ENCODE data around the gene MLEC. TPM values are rescaled to one million over a fixed set of nuclear protein-coding genes. Genes with fewer than 3 reads are reported as not detected.

The MLEC gene
- total and polyA plus RNA-seq, 9 of the 15 experiments (the other 6 are each of a cell fraction or from before 2014, with no cell fraction given), result 18.5 to 108 (median 57.8) TPM

GRCh38 chr12:120686690-120687577 is at the start of gene MLEC (continued):
- TF ChIP-seq, protein P1, sequence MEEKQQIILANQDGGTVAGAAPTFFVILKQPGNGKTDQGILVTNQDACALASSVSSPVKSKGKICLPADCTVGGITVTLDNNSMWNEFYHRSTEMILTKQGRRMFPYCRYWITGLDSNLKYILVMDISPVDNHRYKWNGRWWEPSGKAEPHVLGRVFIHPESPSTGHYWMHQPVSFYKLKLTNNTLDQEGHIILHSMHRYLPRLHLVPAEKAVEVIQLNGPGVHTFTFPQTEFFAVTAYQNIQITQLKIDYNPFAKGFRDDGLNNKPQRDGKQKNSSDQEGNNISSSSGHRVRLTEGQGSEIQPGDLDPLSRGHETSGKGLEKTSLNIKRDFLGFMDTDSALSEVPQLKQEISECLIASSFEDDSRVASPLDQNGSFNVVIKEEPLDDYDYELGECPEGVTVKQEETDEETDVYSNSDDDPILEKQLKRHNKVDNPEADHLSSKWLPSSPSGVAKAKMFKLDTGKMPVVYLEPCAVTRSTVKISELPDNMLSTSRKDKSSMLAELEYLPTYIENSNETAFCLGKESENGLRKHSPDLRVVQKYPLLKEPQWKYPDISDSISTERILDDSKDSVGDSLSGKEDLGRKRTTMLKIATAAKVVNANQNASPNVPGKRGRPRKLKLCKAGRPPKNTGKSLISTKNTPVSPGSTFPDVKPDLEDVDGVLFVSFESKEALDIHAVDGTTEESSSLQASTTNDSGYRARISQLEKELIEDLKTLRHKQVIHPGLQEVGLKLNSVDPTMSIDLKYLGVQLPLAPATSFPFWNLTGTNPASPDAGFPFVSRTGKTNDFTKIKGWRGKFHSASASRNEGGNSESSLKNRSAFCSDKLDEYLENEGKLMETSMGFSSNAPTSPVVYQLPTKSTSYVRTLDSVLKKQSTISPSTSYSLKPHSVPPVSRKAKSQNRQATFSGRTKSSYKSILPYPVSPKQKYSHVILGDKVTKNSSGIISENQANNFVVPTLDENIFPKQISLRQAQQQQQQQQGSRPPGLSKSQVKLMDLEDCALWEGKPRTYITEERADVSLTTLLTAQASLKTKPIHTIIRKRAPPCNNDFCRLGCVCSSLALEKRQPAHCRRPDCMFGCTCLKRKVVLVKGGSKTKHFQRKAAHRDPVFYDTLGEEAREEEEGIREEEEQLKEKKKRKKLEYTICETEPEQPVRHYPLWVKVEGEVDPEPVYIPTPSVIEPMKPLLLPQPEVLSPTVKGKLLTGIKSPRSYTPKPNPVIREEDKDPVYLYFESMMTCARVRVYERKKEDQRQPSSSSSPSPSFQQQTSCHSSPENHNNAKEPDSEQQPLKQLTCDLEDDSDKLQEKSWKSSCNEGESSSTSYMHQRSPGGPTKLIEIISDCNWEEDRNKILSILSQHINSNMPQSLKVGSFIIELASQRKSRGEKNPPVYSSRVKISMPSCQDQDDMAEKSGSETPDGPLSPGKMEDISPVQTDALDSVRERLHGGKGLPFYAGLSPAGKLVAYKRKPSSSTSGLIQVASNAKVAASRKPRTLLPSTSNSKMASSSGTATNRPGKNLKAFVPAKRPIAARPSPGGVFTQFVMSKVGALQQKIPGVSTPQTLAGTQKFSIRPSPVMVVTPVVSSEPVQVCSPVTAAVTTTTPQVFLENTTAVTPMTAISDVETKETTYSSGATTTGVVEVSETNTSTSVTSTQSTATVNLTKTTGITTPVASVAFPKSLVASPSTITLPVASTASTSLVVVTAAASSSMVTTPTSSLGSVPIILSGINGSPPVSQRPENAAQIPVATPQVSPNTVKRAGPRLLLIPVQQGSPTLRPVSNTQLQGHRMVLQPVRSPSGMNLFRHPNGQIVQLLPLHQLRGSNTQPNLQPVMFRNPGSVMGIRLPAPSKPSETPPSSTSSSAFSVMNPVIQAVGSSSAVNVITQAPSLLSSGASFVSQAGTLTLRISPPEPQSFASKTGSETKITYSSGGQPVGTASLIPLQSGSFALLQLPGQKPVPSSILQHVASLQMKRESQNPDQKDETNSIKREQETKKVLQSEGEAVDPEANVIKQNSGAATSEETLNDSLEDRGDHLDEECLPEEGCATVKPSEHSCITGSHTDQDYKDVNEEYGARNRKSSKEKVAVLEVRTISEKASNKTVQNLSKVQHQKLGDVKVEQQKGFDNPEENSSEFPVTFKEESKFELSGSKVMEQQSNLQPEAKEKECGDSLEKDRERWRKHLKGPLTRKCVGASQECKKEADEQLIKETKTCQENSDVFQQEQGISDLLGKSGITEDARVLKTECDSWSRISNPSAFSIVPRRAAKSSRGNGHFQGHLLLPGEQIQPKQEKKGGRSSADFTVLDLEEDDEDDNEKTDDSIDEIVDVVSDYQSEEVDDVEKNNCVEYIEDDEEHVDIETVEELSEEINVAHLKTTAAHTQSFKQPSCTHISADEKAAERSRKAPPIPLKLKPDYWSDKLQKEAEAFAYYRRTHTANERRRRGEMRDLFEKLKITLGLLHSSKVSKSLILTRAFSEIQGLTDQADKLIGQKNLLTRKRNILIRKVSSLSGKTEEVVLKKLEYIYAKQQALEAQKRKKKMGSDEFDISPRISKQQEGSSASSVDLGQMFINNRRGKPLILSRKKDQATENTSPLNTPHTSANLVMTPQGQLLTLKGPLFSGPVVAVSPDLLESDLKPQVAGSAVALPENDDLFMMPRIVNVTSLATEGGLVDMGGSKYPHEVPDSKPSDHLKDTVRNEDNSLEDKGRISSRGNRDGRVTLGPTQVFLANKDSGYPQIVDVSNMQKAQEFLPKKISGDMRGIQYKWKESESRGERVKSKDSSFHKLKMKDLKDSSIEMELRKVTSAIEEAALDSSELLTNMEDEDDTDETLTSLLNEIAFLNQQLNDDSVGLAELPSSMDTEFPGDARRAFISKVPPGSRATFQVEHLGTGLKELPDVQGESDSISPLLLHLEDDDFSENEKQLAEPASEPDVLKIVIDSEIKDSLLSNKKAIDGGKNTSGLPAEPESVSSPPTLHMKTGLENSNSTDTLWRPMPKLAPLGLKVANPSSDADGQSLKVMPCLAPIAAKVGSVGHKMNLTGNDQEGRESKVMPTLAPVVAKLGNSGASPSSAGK (IDR thresholded peaks at IDR 0.05), result no peak; the same call in 1 of the 2 replicates
- TF ChIP-seq ZNF224 (CRISPR knock-in tag; IDR thresholded peaks at IDR 0.05), result no peak
- TF ChIP-seq TRIM28 (IDR thresholded peaks at IDR 0.05), result no peak; the same call in 1 of the 2 replicates
- TF ChIP-seq RERE (CRISPR knock-in tag; IDR thresholded peaks at IDR 0.05; ENCODE audit: borderline replicate concordance), result no peak
- TF ChIP-seq ZNF780A (CRISPR knock-in tag; IDR thresholded peaks at IDR 0.05), result no peak
- TF ChIP-seq ILF3 (IDR thresholded peaks at IDR 0.05; ENCODE audit: borderline replicate concordance), result no peak
- TF ChIP-seq SNRNP70 (optimal IDR thresholded peaks at IDR 0.05; ENCODE audit: low read depth, low read length), result no peak
- TF ChIP-seq COPS2 (conservative IDR thresholded peaks at IDR 0.05), result no peak
- no peak for TF ChIP-seq HNRNPUL1 (IDR thresholded peaks at IDR 0.05; ENCODE audit: low read length)
- no peak for TF ChIP-seq ZFP30 (CRISPR knock-in tag; IDR thresholded peaks at IDR 0.05; ENCODE audit: borderline replicate concordance)
